Inflammatory macrophage treated with lipopolysaccharide for 1 hour (primary cell): ENCODE data around the gene SV2B.

ENCODE experiments used
- DNase-seq, 2 donors: peaks; one replicate each; pipeline ENCODE4 v3.0.0-alpha.2; 2020 to 2022

SV2B gene

DNA sequence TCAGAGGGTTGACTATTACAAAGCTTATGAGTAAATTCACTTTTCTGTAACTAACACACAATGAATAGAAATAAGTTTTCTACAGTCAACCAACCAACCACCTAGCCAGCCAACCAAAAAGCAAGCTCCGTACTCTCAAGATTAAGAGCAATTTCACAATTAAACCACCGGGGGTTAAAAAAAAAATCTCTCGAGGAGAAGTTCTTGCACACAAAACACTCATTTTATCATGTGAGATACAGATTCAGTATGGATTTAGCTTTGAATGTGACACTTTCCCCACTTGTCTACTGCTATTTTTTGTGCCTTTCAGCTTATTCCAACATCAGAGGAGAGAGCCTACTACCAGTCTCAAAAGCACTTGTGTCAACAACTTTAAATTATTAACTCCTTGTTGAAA lies 135.3 kb downstream of the SV2B start:
- DNase-seq = no peak

DNA sequence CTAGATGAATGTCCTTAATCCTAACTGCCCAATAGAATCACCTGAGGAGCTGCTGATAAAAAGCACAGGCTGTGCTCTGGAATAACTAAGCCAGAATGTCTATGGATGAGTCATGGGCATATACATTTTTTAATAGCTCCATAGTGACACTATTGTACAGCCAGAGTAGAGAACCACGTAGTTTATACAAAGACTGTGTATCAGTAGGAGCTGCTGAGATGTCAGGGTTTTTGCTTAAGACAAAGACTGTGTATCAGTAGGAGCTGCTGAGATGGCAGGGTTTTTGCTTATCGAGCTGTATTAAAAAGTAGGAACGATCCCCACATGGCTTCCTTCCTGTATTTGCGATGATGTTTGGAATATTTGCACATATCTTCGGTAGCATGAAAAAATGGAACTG lies 137.4 kb downstream of the SV2B start:
- DNase-seq = no peak

DNA sequence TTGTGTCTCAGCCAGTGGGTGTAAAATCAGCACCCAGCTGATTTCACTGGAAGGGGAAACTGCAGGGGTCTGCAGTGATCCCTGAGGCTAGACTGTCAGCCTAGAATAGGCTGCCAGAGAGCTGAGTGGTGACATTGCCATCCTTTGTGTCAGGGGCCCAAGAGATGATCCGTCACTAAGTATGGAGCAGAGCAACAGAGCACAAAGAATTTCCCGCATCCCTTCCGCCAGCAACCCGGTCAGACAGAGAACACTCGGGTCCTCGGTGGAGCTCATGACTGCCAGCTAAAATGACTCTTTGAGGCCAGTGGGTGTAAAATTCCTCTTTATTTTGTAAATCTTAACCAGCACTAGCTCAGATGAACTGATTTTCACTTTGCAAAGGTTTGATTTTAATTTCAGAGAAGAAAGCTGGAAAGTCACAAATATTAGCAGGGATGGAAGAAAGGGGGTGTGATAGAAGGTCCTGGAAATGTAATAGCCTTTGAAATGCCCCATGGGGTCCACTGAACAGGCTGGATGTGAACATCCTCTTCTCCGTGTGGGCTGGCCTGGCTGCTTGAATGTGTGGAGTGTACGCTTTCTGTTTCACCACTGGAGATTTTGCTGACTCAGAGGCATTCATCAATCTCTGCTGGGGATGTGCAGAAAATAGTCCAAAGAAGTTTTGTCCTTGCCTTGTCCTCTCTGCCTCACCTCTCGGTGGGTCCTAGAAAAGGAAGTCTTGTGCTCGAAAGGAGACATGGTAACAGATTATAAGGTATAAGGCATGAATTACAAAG lies 138.8 kb downstream of the SV2B start:
- peak; percentile 23 to 48 for DNase-seq

DNA sequence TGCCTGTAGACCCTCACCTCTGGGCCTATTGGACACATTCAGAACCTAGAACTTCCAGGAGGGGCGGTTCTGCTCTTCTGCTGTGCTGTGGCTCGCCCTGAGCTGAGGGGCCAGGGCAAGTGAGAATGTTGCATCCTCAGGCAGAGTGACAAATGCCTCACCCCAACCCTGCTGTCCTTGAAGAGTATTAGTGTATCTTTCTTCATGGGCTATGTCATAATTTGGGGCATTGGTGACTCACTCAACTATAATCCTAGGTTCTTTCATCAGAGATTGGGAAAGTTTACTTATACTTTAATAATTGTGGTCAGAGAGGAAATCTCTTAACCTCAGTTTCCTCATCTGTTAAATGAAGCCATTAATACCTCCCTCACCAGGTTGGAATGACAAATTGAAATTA lies 143.8 kb downstream of the SV2B start:
- DNase-seq = peak; percentile 90 to 93

DNA sequence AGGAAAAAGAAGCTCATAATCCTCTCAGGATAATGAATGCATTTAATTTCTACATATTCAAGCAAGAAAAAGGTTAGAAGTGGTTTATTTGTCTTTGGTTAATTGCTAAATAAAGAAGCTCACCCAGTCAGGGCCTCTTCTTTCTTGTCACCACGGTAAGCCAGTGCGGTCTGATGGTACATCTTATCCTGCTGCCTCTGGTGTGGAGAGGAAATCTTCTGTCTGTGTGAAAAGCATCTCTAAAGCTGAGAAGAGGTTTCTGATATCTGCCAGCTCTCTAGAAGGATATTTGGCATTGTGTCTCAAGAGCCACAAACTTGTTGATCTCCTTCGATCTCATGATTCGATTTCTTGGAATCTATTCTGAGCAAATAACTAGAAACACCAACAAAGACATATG lies 144.9 kb downstream of the SV2B start:
- DNase-seq = no peak

DNA sequence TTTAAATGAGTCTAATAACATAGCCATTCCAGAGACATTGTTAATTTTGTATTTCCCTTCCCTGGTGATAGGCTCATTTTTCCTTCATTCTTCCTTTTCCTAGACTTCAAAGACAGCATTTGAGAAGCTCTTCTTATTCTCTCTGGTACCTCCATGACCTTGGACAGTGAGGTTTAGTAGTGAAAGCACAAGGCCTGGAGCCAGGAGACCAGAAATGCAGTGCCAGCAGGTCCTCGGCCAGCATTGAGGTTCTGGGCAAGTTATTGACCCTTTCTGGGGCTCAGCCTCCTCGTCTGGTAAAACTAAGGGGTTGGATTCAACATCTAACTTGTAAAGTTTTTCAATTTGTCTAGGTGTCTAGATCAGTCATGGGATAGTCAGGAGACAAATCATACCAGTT lies 146.9 kb downstream of the SV2B start:
- DNase-seq = no peak

DNA sequence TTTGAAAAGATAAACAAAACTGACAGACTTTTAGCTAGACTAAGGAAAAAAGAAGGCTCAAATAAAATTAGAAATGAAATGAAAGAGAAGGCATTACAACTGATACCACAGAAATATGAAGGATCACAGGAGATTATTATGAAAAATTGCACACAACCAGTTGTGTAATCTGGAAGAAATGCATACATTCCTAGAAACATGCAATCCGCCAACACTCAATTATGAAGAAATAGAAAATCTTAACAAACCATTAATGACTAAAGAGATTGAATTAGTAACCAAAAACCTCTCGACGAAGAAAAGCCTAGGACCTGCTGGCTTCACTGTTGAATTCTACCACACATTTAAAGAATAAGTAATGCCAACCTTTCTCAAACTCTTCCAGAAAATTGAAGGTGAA lies 149.5 kb downstream of the SV2B start:
- DNase-seq = peak; percentile 46

DNA sequence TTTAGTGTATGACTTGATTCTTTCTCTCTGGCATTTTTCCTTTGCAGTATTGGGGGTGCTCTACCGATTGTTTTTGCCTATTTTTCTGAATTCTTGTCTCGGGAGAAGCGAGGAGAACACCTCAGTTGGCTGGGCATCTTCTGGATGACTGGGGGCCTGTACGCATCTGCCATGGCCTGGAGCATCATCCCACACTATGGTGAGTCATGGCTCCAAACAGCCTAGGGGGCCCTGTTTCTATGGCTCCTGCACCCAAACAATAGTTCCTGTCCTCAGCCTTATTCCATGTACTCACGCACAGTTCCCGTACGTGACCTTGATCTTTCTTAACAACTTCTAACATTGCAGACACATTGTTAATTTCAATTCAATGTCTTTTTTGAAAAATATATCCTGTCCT lies 152.3 kb downstream of the SV2B start:
- no peak for DNase-seq

DNA sequence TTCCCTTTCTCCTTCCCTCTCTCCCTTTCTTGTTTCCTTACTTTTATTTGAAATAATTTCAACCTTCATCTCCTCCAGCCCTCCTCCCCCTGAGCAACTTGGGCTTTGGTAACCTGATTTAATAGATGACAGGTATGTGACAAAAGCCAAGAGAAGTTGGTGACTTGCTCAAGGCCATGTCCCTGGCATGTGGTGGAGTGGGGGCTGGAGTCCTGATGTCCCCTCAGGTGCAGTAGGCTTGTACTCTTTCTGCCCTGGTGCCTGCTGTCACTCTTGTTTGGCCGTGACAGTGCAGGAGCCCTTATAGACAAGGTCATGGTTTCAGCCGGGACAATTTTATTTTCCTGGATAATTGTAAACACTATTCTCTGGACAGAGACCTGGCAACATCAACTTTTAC lies 152.7 kb downstream of the SV2B start:
- DNase-seq = no peak

DNA sequence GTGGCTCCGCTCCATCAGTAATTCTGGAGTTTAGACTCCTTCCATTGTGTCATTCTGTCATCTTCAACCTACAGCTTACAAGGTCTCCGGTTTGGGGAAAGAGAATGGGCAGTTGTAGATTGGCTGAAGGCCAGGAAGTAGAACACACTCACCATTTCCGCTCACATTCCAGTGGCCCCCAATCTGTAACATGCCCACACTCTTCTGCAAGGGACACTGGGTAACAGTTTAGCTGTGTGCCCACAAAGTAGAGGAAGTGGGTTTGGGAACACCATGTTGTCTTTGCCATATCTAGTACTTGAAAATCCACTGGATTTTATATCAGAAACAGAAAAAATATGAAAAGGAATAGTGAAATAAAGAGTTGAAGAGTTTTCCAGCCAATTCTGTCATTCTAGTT lies 153.5 kb downstream of the SV2B start:
- peak in 1 of 2 donors; percentile 10 for DNase-seq

DNA sequence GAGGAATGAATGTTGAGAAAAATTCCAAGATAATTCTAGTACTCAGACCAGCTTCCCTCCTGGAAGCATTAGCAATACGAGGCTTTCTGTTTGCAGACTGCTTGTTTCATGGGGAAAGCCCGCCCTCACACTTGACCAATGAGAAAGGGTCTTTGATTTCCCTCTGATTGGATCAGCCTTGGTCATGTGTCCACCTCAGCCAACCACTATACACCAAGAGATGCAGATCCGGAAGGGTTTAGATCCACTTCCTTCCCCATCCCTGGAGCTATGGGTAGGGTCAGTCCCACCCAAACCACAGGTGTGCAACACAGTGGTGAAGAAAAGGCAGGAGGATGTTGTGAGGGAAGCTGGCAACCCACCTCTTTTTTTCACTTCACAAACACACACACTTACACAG lies 154.7 kb downstream of the SV2B start:
- DNase-seq = no peak

DNA sequence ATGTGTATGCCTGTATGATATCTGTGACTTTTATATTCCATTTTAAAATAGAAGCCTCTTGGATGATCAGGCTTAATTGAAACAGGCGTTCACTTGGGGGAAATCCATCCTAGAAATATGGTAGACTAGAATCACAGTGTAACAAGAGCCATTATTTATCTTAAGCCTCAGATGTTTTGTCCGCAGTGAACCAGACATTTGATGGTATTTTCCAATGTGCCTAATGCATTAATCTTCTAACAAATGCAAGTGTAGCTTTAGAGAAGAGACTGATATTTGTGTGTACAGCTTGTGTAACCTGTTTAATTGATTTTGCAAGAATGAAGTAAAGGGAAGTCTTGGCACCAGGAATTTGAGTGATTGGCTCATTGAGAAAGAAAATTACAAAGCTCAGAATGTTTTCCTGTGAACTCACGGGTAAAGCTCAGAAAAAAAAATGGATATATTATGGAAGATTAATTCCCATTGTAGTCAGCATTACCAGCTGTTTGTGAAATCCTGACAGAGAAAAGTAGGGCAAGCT lies 155.7 kb downstream of the SV2B start:
- DNase-seq = peak; percentile 56 to 70

DNA sequence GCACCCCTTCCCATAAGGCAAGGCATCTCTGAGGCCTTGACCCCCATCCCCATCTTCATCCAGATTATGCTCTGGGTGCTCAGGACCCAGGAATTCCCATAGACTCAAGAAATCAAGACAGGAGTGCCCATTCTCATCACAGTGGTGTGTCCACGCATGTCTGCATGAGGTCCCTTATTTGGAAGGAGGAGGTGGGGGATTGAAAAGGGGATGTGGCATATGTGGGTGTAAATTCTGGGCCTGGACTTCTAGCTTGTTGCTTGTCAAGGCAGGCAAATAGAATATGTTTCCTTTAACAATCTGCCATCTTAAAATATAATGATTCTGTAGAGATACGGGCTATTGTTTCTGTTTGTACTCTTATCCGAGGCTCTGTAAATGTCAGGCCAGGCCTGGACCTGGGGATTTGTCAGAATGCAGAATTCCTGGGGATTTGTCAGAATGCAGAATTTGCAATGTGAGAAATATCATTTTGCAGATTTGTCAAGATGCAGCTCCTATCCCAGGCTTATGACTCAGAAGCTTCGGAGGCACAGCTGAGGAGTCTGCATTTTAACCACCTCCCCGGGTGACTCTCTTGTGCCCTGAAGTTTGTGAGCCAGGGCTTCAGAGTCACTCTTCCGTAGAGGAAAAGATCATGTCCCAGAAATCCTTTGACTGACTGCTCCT lies 157.8 kb downstream of the SV2B start:
- peak; percentile 38 to 54 for DNase-seq

DNA sequence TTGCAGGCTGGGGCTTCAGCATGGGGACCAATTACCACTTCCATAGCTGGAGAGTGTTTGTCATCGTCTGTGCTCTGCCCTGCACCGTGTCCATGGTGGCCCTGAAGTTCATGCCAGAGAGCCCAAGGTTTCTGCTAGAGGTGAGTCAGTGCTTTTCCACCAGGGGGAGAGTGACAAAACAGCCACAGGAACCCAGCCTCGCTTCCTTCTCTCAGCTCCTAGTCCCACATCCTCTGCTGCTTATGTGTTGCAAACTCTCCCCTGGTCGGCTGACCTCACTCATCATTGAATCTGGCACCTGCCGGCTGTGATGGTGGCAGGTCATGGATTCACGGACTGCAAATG lies 158.3 kb downstream of the SV2B start:
- peak; percentile 45 to 62 for DNase-seq

DNA sequence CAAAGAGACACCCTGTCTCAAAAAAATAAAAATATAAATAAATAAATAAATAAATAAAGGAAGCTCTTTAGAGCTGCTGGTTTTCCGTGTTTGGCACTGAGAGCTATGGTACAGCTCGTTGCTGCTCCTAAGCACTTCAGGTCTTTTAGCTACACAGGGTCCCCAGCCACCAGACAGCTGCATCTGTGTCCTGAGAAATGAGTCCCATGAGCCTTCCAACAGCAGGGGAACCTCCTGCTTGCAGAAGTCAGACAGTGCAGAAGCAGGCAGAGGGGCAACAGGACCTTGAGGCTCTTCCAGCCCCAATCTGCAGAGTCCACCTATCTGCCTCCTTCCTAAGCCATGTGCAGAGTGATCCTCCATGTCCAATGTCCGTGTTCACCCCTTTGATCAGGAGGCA lies 159.0 kb downstream of the SV2B start:
- no peak for DNase-seq

DNA sequence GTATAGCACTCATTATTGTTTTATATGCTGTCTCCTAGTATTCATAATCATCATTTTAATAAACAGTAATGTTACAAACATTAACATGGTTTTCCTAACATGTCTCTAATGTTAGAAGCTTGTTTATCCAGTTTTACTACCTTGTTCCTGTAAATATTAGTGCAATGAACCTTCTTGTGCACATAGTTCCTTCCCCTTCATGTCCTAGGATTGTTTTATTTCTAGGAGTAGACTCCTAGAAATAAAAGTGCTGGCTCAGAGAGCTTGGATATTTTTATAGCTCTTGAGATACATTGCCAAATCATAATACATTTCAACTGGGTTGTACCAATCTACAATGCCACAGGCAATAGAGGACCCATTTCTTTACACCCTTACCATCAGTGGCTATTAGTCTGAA lies 161.3 kb downstream of the SV2B start:
- DNase-seq = no peak

DNA sequence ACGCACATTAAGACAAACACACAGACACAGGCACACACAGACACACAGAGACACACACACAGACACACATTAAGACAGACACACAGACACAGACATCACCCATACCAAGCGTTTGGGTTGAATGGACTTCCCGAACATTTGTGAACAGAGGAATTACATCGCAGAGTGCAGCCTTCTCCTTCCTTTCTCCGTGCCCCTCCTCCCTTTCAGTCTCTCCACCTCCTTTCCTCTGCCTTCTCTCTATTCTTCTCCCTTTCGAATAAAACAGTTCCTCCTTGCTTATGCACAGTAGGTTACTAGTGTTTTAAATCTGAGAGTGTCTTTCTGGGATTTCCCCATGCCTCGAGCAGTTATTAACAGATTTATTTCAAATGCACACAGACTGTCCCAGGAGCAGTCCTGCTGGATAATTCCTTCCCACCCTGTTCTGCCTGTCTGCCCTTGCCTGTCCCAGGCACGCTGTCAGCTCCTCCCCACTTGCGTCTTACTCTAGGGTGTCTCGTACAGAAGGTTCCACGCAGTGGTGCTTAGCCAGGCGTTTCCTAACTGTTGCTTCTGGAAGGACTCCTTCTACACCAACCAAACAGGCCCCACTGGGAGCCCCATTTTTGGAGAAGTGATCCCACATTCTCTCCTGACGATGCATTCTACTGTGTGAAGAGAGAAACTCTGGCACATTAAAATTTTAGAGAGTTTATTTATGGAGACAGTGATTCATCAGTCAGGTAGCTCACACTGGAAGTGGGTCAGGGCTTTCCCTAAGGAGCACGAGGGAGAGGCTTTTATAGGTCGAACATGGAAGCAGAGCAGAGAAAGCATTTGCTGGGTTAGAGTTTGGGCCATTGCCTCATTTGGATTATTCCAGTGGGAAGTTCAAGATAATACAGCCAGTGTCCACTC lies 163.8 kb downstream of the SV2B start:
- DNase-seq = peak; percentile 36 to 64

DNA sequence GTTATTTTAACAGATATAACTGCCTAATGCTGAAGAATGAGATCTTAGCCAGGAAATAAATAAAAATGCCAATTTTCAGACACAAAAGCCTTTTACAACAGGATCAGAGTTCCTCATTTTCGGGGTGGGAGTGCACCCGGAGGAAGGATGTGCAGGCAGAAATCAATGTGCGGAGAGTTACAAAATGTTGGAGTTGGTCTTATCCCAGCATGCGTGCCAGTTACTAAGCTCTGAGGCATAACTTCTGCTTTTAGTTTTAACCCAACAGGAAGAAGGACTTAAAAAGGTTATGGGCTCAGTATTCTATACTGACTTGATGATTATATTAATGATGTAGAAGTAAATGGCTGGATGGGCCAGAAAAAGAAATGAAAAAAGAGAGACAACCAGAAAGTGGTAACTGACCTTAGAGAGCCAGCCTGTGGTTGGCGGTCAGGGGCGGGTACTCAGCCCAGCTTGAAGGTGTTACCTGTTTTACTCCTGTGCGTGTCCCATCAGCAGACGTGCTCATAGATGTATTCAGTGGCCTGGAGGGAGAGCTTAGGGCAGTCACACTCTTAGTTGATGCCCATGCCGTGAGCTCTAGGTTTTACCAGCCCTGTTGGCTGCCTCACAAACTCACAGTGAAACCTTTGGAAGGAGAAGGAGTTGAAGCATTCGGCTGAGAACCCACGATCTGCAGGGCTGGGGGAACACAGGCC lies 164.7 kb downstream of the SV2B start:
- peak; percentile 81 to 91 for DNase-seq

DNA sequence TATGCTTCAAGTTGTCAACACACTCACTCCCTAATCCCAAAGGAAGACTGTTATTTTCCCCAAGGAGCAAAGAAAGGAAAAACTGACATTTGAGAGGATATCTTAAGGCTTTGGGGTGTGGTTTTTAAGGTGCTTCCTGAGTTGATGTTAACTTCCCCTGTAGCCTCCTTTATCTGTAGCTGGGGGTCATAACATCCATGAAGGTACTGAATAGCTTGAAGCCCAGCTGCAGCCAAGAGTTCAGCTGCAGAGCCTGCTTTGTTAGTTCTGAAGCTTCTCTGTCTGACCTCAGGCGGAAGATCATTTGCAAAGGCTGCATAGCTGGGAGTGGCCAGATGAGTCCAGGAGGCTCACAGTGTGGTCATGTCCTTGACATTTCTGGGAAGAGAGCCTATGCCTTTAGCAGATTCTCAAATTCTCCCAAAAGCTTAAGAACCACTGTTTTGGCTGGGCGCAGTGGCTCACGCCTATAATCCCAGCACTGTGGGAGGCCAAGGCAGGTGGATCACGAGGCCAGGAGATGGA lies 165.4 kb downstream of the SV2B start:
- no peak for DNase-seq

DNA sequence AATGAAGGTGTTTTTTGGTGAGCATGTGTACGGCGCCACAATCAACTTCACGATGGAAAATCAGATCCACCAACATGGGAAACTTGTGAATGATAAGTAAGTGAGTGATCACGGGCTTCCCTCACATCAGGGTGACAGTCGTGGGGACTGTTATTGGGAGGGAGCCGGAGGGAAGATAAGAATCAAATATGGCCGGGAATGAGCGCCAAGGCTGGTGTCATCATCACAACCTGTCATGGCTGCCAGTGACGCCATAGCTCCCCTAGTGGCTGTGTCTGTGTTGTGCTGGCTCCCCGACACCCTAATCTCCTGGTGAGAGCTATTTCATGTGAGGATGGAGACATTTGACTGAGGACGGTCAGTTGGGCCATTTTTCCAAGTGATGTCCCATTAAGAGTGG lies 168.5 kb downstream of the SV2B start:
- DNase-seq = no peak

DNA sequence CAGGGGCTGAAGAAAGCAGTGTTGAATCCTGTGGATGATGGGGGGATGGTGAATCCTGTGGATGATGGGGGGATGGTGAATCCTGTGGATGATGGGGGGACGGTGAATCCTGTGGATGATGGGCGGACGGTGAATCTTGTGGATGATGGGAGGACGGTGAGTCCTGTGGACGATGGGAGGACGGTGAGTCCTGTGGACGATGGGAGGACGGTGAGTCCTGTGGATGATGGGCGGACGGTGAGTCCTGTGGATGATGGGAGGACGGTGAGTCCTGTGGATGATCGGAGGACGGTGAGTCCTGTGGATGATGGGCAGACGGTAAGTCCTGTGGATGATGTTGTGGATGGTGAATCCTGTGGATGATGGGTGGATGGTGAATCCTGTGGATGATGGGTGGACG lies 170.7 kb downstream of the SV2B start:
- DNase-seq = no peak

DNA sequence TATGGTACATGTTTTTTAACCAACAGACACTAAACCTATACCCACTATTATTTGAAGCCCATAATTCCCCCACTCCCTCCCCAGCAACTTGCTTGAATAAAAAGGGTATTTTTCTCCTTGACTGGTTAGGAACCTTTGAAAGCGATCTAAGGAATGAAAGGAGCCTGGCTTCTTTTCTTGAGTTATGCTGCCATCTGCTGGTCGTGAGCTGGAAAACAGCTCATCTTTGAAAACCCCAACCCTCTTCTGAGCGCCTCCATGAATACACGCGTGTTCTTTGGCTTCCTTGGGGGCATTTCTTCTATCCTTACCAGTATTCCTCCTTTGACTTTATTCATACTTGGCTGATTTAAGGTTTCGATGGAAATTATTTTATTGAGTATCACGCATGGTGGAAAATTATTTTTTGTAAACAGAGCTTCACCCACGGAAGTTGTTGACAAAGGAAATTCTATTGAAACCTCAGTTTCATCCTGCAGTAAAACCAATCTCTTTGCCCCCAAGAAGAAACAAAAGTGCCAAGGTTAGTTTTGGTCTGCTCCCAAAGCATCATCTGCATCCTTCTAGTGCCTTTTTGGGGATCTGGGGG lies 171.6 kb downstream of the SV2B start:
- peak; percentile 51 to 90 for DNase-seq
